ENCODE measurements around the gene COG1. TPM values are rescaled to one million over a fixed set of nuclear protein-coding genes. Genes with fewer than 3 reads are reported as not detected.
A peak's percentile ranks its signal among the peaks of the same experiment; 100 is the strongest.

COG1 gene
- total and polyA plus RNA-seq, 9 of the 15 experiments (the other 6 are each of a cell fraction or from before 2014, with no cell fraction given), result 9.5 to 26.8 (median 12.9) TPM

GRCh38 chr17:73255671-73256181 is 62.9 kb downstream of the COG1 start (continued):
- TF ChIP-seq, protein P1, sequence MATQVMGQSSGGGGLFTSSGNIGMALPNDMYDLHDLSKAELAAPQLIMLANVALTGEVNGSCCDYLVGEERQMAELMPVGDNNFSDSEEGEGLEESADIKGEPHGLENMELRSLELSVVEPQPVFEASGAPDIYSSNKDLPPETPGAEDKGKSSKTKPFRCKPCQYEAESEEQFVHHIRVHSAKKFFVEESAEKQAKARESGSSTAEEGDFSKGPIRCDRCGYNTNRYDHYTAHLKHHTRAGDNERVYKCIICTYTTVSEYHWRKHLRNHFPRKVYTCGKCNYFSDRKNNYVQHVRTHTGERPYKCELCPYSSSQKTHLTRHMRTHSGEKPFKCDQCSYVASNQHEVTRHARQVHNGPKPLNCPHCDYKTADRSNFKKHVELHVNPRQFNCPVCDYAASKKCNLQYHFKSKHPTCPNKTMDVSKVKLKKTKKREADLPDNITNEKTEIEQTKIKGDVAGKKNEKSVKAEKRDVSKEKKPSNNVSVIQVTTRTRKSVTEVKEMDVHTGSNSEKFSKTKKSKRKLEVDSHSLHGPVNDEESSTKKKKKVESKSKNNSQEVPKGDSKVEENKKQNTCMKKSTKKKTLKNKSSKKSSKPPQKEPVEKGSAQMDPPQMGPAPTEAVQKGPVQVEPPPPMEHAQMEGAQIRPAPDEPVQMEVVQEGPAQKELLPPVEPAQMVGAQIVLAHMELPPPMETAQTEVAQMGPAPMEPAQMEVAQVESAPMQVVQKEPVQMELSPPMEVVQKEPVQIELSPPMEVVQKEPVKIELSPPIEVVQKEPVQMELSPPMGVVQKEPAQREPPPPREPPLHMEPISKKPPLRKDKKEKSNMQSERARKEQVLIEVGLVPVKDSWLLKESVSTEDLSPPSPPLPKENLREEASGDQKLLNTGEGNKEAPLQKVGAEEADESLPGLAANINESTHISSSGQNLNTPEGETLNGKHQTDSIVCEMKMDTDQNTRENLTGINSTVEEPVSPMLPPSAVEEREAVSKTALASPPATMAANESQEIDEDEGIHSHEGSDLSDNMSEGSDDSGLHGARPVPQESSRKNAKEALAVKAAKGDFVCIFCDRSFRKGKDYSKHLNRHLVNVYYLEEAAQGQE (IDR thresholded peaks at IDR 0.05; ENCODE audit: borderline replicate concordance), result peak; percentile 96
- TF ChIP-seq, protein P1 (CRISPR knock-in tag; IDR thresholded peaks at IDR 0.05; ENCODE audit: low read depth), result no peak
- TF ChIP-seq E2F8 (IDR thresholded peaks at IDR 0.05; ENCODE audit: low read depth, partially characterized antibody) (peak; percentile 24), ETS2 (tag; IDR thresholded peaks at IDR 0.05; ENCODE audit: borderline replicate concordance, poor library complexity, severe bottlenecking) (no peak), ZFP36 (IDR thresholded peaks at IDR 0.05; ENCODE audit: low read depth, low read length, partially characterized antibody) (peak; percentile 28), KDM1A (IDR thresholded peaks at IDR 0.05) (peak; percentile 81 to 89), HDGF (IDR thresholded peaks at IDR 0.05) (peak; percentile 88; the same call in 1 of the 2 replicates), VEZF1 (CRISPR knock-in tag; IDR thresholded peaks at IDR 0.05) (peak; percentile 49; the same call in 1 of the 2 replicates), CTBP1 (IDR thresholded peaks at IDR 0.05; ENCODE audit: borderline replicate concordance) (peak; percentile 99), HDAC2 (IDR thresholded peaks at IDR 0.05) (peak; percentile 81), HOMEZ (CRISPR knock-in tag; IDR thresholded peaks at IDR 0.05) (no peak), CXXC5 (CRISPR knock-in tag; IDR thresholded peaks at IDR 0.05) (peak; percentile 34), GATA2 (CRISPR knock-in tag; IDR thresholded peaks at IDR 0.05) (peak; percentile 92), RAD21 (CRISPR knock-in tag; conservative IDR thresholded peaks at IDR 0.05 in 1 of 2, IDR thresholded peaks at IDR 0.05 in 1 of 2) (peak; percentile 99 to 100)

All from K562 (cell line).